CD4-positive, alpha-beta T cell treated with Interleukin-4 for 4 hours (primary cell): ENCODE measurements around the gene KRTAP1-1.
"Not testable (repeated sequence)": the region's sequence is repeated elsewhere in the genome, so short reads cannot be mapped to it uniquely, and the experiment has no call there.

Source experiments
- DNase-seq: peaks from one replicate; pipeline ENCODE4 v3.0.0-alpha.2; 2020

Gene KRTAP1-1

GRCh38 chr17:41055130-41055529 lies 13.9 kb upstream of the KRTAP1-1 start, which contains the start of gene KRTAP2-2:
Gene KRTAP2-2 (minus strand): TSS chr17:41055230. CDS start chr17:41055211, 19 bp downstream.
- DNase-seq: not testable (repeated sequence)

DNA sequence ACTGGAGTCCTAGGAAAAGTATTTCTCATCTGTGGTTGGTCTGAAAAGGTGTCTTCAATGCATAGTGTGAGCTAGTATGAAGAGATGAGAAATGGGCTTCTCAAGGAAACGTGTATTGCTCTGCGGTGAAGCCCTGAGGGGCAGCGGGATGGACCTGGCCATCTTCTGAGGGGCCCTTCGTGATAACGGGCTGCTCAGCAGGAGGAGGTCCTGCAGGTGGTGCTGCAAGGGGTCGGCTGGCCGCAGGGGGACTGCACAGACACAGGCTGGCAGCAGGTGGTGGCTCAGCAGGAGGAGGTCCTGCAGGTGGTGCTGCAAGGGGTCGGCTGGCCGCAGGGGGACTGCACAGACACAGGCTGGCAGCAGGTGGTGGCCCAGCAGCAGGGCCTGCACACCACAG lies 13.3 kb upstream of the KRTAP1-1 start:
- DNase-seq: not testable (repeated sequence)

DNA sequence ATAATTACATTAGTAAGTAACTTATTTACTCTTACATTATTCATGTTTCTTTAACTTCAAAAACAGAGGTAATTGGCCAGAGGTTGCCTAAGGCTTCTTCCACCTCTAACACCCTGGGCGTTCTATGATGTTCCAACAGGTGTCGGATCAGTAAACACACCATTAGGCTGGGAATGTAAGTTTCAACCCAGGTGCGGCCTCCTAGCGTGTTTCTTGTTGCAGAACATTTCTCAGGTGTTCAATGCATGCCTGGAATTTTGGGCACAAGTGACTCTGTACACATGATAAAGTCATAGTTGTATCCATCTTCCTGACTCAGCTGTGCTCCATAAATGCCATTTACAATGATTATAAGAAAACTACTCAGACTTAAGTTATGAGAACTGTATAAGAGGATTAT lies 12.8 kb upstream of the KRTAP1-1 start:
- DNase-seq: no peak

DNA sequence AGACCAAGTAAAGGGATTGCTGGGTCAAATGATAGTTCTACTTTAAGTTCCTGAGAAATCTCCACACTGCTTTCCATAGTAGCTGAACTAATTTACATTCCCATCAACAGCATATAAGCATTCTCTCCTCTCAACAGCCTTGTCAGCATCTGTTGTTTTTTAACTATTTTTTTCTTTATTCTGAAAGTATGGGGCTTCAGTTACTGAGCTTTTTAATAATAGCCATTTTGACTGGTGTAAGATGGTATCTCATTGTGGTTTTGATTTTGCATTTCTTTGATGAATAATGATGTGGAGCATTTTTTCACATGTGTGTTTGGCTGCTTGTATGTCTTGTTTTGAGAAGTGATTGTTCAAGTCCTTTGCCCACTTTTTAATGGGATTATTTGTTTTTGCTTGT lies 11.3 kb upstream of the KRTAP1-1 start:
- no peak for DNase-seq

DNA sequence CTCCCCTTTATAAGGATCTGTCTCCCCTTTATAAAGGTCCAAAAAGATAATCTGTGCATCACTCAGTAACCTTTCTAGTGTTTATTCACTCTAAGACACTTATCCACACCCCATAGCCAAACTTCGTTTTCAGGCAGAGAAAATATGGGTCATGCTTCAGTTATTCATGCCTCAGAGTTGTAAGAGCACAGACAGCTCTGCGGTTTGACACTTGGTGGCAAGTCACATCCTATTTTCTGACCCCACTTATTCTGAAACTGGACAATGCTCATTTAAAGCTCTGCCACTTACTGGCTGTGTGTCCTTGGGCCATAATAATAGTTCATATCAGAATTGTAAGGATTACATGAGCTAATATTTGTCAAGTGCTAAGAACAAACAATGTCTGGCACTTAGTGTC lies 7.9 kb upstream of the KRTAP1-1 start:
- DNase-seq: no peak

GRCh38 chr17:41048441-41048840 lies 7.2 kb upstream of the KRTAP1-1 start:
- no peak for DNase-seq

- DNase-seq: not testable (repeated sequence)
Observed at GRCh38 chr17:41046735-41047465, 5.7 kb upstream of the KRTAP1-1 start, which contains the start of gene KRTAP2-1. Gene KRTAP2-1 (minus strand): TSS chr17:41047316. CDS start chr17:41047267, 49 bp downstream.

DNA sequence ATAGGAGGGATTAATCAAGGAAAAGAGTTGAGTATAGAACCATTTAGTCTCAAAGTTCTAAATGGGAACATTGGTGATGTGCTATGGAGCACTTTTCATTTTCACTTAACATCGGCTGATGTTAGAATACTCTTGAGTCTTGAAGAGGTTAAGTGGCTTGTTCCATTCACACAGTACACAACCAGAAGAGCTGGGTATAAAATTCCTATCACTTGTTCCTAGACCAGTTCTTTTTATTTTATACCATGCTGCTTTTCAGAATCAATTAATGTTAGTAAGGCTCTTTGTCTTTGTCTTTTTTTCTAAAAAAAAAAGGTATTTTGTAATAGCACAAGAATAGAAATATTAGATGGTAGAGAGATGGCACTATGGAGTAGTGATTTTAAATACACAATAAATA lies 1.7 kb upstream of the KRTAP1-1 start:
- DNase-seq: no peak

GRCh38 chr17:41037853-41038350 lies 3.3 kb downstream of the KRTAP1-1 start:
- DNase-seq: no peak

- not testable (repeated sequence) for DNase-seq
Observed at GRCh38 chr17:41034346-41034935, 6.8 kb downstream of the KRTAP1-1 start, which contains the start of gene KRTAP1-3. Gene KRTAP1-3 (minus strand): TSS chr17:41034874. CDS start chr17:41034821, 53 bp downstream.

GRCh38 chr17:41029633-41030245 lies 11.5 kb downstream of the KRTAP1-1 start, which contains the start of gene KRTAP1-4:
Gene KRTAP1-4 (minus strand): TSS chr17:41030195. CDS start chr17:41030078, 117 bp downstream.
- no peak for DNase-seq

- DNase-seq: no peak
Observed at GRCh38 chr17:41026715-41027471, 14.4 kb downstream of the KRTAP1-1 start, which contains the start of gene KRTAP1-5. Gene KRTAP1-5 (minus strand): TSS chr17:41027208. CDS start chr17:41027155, 53 bp downstream.

DNA sequence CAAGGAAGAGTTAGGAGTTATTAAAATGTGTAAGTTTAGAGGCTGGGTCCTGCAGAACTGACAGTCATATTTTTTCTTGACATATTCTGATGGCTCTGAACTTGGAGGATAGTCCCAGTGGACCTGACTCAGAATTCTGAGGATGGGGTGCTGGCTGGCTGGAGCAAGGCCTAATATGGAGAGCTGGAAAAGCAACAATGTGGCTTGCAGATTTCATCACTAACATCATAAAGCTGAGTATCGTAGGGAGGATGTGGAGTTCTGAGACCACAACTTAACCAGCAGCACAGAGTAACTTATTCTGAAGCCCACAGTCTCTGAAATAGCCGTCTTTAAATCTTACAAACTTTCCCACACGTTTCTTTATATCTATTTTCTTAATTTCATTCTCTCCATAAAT lies 16.6 kb downstream of the KRTAP1-1 start:
- DNase-seq: no peak

DNA sequence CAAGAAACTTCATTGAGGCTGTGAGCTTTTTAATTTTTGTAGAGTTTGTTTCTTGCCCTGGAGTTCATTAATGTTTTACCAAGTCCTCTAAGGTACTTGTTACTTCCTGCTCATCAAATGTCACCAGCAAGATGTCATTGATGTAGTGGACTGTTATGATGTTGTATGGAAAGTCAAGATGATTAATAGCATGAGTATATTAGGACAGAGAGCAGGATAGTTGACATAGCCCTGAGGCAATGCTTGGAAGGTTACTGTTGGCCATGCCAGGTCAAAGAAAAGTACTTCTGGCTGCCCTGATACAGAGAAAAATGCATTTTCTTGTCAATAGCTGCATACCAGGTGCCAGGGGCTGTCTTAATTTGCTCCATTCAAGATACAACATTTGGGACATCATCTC lies 20.9 kb downstream of the KRTAP1-1 start:
- DNase-seq: no peak

GRCh38 chr17:41019415-41019814 lies 21.8 kb downstream of the KRTAP1-1 start:
- no peak for DNase-seq

DNA sequence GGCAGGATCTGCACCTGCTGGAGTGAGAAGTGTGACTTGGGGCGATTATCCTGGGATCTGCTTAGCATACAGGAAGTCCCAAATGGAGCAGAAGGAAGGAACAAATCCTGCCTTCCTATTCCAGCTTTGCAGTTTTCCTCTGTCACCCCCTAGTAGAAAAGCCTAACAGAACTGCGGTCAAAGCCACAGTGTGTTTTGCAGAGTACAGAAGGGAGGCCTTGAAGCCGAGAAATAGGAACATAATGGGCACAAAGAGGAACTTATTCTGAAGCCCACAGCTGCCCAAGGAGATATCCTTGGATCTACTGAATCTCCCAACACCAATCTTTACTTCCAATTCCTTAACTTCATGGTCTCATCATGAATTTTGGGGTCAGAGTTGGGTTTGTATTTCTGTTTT lies 22.7 kb downstream of the KRTAP1-1 start:
- DNase-seq: no peak

DNA sequence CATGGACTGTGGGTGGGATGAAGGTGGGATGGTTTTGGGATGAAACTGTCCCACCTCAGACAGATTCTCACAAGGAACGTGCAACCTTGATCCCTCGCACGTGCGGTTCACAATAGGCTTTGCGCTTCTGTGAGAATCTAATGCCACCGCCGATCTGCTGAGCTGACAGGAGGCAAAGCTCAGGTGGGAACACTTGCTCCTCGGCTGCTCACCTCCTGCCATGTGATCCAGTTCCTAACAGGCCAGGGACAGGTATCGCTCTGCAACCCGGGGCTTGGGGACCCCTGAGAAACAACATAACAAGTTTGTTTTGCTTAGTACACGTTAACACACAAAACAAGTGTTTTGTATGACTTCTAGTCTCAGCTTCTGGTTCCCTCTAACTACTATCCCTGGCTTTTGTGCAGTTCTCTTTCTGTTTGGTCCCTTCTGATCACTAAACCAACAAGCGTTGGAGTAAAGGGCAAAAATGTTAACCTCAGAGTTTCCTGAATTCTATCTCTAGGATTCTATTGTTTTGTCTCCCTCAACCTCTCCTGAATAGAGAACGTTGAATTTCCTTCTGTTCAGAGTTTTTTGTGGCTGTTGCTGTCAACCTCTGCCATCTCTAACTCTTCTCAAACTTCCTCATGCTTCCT lies 24.6 kb downstream of the KRTAP1-1 start:
- DNase-seq: no peak

DNA sequence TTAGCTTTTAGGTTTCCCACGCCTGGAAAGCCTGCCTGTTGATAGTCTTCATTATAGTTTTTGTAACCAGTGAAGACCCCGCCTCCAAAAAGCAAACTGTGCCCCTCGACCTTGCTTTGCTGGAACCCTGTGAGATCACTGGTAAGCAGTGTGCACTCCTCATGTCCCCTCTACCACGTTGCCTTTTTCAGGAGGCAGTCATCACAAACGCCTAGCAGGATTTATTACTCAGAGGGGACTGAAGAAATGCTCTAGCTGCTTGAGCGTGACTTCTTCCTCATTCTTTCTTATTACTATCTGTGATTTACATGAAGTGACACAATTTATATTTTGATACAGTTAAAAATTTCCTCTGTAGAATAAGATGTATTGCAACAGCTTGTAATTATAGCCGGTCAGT lies 25.8 kb downstream of the KRTAP1-1 start:
- DNase-seq: no peak

- DNase-seq: no peak
Observed at GRCh38 chr17:41013606-41014005, 27.6 kb downstream of the KRTAP1-1 start.

DNA sequence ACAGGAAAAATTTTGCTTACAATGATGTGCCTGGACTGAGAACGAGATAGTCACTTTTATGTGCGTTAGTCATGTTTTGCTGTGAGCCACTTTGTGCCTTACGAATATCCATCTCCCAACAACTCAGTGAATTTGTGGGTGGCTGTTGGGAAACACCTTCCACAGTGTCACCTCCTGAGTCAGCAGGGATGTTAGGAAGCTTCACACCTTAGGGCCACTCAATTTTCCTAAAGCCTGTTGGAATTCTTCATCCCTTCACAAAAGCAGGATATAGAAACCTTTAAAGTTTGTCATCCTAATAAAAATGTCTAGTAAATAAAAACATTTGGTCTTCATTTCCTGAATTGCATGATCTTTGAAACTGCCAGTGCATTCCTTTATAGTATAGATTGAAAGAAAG lies 28.1 kb downstream of the KRTAP1-1 start:
- DNase-seq: no peak

DNA sequence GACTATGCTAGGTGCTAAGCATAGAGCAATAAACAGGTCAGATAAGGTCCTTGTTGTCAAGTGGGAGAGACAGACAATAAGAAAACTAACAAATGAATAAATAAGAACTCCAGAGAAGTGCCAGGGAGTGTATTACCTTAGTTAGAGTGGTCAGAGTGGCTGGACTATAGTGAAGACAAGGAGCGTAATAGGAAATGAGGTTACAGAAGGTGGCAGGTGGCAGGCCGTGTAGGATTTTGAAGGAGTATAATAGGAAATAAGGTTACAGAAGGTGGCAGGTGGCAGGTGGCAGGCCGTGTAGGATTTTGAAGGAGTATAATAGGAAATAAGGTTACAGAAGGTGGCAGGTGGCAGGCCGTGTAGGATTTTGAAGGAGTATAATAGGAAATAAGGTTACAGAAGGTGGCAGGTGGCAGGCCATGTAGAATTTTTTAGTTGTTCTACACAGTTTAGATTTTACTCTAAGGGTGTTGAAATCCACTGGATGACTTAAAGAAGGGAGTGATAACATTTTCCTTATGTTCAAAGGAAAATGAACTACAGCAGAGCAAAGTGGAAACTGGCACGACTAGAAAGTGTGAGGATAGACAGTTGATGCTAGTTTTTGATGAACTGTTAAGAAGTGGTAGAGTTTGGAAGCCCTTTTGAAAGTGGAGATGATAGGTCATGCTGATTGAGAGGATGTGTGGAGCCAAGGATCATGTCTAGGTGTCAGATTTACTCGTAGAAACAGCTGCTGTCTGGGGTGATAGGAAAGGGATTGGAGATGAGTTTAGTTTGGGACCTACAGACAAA lies 28.7 kb downstream of the KRTAP1-1 start:
- DNase-seq: no peak
